HG02759 (cell line): Measurements from ENCODE around the gene UBE2O.

Experiments used
- ATAC-seq: cut with Tn5 transposase; IDR thresholded peaks from one replicate; pipeline ENCODE4 v1.9.1; 2021; ENCODE audit warnings: mild to moderate bottlenecking, moderate library complexity; ENCODE audit not compliant: unreplicated experiment

UBE2O gene

DNA sequence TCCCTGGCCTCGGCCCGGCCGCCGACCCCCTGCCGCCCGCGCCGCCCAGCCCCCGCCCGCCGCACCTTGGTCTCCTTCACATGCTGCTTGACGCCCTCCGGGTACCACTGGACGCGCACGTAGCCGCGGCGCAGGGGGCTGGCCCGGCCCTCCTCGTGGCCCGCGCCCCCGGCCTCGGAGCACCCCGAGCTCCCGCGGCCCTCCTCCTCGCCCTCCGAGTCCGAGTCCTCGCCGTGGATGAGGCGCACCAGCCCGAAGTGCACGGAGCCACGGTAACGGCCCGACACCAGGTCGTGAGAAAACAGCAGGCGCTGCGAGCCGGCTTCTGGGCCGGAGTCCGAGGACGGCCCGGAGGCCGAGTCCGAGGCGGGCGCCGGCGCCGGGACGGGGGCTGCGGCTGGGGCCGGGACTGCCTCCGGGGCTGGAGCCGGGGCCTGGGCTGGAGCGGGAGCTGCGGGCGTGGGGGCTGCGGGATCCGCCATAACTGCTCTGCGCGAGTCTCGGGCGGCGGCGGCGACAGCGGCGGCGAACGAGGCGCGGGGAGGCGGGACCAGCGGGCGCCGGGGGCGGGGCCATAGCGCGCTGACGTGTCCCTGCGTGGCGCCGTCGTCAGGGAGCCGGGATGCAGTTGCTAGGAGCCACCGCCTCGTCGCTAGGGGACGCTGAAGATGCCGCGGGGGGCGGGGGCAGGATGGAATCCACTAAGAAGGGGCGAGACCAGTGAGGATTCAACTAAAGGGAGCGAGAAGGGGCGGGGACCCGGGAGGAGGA is at the start of gene UBE2O:
TSS of gene UBE2O (minus strand) at position 493 of the 771 bp plus-strand sequence. CDS start at position 482, 11 bp downstream.
- ATAC-seq, result peak; percentile 94

DNA sequence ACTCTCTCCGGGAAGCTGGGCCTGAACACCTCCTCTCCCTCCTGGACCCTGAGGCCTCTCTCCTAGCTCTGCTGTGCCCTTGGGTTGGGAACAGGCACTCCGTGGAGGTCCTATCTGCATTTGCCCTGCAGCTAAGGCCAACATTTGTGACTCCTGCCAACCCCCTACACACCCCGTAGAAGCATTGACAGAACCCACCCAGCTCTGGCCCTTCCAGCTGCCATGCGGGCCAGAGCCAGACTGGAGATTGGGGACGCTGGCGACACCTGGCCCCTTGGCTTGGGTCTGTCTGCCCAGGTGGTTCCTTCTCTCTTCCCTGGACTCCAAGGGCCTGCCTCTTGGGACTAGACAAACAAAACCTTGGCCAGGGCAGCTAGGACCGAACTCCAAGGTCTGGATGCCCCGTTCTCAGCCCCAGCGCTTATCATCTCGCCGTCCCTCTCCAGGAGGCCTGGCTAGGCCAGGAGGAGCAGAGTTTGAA is 48.9 kb upstream of the UBE2O start:
- ATAC-seq, result no peak

DNA sequence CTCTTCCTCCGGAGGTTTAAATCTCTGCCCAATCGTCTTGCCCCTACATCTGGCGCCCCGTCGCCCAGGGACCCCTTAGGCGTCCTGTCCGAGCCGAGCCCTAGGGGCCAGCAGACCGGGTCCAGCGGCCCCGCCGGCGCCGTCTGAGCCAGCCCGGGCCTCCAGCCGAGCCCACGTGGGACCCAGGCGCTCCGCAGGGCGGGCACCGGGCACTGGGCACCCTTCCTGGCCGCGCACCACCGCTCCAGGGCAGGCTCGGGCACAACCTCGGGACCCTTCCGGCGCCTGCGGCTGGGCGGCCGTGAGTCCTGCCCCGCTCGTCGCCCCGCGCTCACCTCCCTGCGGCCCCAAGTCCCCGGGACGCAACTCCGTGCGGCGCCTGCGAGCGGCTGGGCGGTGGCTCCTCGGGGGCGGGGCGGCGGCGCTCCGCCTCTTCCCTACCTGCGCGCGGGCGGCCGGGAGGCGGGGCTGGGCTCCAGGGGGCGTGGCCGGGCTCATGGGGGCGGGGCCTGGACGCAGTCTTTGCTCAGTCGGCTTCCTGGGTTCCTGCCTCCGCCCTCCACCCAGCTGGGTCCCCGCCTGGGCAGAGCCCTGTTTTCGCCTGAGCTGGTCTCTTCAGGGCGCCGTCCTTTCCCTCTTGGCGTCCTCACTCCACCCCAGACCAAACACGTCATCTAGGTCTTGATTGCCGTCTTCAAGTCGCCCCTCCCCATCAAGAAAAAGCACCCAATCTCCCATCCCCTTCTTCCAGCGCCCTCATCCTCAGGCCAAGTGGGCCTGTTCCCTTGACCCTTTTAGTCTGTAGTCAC is 48.3 kb upstream of the UBE2O start, which contains the start of gene RHBDF2:
TSS of gene RHBDF2 (minus strand) at position 406 of the 809 bp plus-strand sequence. CDS start 19,899 bp downstream, outside the sequence.
- ATAC-seq, result peak; percentile 68

DNA sequence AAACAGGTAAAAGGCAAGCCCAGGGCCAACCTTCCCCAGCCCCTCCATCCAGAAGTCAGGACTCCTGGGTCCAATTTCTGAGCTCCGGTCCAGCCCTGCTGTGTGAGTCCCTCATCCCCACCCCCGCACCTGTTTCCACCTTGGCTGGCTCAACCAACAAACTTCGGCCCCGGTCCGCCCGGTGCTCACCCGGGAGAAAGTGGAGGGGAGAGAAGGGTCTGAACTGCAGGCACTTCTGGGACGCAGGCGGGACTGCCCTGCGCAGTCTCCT is 47.7 kb upstream of the UBE2O start:
- peak; percentile 7 for ATAC-seq

DNA sequence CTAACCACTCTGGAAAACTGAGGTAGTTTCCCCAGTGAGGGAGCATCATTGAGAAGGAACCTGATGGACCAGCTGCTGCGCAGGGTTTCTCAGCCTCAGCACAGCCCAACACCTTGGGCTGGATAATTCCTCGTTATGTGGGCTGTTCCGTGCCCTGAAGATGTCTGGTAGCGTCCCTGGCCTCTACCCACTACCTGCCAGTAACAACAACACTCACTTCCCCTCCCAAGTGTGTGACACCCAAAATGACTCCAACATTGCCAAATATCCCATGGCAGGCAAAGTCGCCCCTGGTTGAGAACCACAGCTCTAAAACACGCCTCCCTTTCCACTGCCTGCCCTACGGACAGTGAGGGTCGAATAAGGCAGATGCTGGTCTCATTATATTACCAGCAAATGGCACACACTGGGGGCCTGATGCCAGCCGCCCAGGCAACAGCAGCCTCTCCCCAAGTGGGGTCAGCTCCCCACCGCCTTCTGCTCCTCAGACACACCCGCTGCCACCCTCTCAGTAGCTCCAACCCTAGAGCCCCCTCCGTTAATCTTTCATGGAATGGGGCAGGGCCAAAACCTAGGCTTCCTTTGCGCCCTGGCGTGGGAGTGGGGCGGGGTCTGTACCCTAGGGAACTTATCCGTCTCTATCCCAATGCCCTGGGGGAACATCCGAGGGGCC is 47.3 kb upstream of the UBE2O start:
- no peak for ATAC-seq

DNA sequence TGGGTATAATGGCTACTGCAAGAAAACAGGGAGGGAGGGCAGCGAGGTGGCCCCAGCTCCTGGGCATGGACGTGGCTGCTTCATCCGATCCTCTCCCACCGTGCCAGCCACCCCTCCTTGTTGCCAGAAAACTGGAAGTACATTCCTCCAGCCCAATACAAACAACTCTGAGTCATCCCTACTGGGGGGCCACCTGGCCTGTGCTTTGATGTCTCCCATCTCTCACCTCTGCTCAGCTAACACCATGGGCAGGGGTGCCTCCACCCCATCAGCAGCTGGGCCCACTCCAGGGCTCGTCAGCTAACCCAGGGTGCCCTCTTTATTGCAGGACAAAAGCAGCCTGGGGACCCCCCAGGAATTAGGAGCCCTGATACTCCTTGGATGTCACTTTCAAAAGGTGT is 46.3 kb upstream of the UBE2O start:
- ATAC-seq, result no peak

DNA sequence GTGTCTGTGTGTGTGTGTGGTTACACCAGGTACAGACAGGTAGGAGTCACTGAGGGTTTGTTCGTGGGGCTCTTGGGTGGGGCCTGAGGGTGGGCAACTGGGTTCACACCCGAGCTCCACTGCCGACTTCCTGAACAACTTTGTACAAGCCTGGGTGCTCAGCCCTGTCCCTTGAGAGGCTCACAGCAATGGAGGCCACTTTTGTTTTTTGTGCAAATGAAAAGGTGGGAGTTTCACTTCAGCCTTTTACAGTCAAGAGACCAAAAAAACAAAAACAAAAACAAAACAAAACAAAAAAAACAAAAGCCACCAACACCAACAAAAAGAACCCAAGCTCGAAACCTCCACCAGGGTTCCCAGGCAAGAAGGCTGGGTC is 45.9 kb upstream of the UBE2O start:
- no peak for ATAC-seq

DNA sequence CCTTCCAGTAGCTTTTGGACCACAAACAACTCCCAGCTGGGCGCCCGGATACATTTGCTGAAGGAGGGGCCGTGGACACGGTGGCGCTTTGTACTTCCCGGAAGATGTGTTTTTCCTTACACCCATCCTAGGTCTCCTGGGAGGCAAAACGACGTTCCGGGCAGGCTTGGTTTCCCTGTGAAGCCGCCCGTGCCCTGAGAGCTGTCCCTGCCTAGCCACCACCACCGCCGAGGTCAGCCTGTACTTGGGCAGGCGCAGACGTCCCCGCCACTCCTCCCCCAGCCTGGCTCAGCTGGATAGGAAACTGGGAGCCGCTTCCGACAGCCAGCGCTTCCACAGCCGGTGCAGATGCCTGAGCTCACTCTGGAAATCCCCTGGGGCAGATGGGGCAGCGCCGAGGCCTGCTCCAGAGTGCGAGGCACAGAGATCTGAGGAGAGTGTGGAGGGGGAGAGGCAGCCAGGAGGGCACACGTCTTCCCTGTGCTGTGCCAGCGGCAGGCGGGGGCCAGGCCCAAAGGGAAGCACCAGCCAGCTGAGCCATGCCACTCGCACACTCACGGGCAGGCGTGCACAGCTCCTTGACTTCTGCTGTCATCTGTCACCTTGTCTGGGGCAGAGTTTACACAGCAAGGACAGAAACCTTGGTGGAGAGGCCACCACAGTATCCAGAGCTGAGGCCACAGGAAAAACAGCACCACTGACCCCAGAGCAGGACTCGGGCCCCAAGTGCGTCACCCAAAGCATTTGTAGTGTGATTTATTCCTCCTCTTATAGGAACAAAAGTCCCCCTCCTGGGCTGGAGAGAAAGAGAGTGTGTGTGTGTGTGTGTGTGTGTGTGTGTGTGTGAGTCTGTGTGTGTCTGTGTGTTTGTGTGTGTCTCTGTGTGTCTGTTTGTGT is 45.3 kb upstream of the UBE2O start:
- ATAC-seq, result no peak

DNA sequence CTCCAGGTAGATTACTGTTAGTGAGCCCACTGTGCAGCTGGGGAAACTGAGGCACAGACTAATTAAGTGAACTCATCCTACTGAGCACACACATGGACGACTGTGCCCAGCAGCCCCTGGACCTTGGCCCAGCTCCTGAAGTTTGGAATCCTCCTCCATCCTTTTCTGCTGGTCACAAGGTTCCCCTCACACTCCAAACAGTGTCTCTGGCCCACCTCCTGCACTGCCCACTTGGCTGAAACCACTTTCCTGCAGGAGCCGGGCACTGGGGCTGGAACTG is 44.7 kb upstream of the UBE2O start:
- no peak for ATAC-seq

DNA sequence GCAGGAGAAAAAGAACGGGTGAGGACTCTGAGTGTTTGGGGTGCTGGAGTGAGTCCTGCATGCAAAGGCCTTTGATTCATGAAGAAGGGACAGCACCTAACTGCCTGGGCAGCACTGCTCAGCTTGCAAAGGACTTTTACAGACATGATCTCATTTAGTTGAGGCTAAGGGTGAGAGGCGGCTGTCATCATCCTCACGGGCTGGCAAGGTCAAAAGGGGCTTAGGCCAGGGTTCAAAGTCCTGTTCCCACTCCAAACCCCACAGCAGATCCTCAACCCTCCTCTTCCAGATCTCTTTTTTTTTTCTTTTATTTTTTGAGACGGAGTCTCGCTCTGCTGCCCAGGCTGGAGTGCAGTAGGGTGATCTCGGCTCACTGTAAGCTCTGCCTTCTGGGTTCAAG is 43.5 kb upstream of the UBE2O start:
- ATAC-seq, result no peak

DNA sequence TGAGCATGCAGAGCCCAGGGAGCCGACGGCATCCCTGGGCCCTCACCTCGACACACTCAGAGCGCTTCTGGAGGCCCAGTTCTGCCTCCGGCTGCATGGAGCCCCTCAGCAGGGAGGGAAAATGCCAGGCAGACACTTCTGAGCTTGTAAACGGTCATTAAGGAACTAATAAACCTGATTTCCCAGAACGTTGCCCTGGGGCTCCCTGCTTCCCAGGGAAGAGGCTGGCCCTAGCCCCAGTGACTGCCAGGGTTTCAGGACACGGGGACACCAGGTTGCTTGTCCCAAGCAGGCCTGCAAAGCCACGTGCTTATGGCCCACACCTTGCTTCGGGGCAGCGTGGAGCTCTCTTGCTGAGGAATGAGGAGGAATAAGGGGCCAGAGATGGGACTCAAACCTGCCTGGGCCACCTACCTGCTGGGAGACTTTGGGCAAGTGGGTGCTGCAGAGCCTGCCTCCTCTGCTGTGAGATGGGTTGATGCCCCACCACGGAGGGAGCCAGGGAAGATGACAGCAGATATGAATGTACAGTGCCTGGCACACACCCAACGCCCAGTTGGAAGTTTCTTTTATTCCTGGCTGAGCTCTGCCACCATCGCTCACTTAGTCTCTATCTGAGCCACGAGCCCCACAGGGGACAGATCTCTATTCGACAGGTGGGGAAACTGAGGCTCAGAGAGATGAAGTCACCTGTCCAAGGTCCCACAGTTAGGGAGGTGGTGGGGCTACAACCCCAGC is 42.9 kb upstream of the UBE2O start:
- no peak for ATAC-seq

DNA sequence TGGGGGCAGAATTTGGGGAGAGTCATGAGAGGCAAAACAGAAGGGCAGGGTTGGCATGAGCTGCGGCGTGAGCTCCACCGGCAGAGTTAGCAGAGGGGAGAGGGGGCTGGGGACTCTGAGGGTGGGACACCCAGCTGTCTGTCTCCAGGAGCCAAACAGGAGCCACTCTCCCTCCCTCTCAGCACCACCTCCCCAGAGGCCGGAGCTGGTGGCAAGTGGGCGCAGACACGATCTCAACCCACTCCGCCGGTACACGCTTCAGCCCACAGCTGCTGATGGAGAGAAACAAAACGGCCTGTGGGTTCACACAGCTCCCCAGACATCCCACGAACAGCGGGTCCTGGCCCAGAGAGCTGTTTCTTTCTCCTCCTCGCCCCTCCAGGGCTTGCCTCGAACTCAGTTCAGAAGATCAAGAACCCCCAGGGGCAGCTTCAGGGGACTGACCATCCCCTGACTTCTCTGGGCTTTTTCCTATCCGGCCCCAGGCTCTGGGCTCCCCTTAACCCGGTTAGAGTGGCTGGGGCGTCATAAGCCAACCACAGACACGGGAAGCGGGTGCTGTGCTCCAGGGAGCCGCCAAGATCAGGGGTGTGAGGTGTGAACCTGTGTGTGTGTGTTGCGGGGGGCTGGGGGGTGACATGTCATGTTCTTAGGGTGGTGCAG is 40.7 kb upstream of the UBE2O start:
- ATAC-seq, result peak; percentile 6

DNA sequence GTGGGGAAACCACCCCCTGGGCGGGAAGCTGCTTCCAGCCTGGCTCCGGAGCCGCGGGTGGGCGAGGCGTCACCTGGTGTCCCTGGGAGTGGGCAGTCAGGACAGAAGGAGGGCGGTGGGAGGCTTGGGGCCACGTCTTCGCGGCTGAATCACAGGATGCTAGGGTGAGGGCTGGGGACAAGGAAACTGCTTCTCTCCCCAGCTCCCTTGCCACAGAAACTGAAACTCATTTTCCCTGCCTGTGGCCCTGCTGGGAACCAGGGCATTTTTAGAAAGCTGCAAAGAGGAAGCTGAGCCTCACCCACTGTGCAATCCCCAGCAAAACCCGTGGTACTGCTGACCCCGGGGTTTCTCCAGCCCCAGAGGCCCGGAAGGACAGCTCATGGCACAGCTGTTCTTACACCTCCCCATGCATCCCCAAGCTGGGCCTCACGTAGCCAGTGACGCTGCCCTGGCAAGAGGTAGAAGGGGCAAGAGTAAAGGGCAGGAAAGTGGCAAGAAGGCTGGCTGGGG is 40.1 kb upstream of the UBE2O start:
- peak; percentile 32 for ATAC-seq

DNA sequence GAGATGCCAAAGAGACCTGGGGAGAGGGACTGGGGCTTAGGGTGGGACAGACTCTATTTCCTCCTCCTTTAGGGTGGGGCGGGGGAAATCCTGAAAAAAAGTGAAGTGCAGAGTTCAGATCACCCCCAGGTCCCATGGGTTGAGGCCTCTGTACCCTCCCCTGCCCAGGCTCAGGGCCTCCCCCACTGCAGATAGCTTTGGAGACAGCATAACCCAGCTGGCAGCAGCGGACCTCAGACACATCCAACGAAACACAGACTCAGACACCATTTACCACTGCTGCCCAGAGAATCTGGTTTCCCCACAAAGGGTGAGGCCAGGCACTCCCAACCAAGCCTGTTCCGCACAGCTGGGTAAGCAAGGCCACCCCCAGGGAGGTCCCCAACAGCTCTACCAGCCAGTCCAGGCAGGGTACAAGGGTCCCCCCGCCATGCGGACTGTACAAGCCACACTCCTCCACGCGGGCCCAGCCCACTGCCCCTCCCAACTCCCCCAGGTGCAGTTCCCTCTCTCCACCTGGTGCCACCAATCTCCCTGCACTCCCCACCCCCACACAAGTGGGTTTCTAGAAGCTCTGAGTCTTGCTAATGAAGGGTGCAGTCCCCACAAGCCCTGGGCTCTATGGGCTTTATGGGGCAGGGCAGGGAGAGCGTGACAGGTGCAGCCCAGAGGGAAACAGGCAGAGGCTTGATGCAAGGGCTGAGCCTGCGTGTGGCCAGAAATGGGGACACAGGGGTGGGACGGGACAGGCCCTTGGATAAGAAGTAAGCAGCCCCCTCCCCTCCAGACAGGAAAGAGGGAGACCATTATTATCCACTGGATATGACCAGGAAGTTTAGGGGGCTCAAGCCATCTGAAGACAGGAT is 39.4 kb upstream of the UBE2O start:
- ATAC-seq, result peak; percentile 60

DNA sequence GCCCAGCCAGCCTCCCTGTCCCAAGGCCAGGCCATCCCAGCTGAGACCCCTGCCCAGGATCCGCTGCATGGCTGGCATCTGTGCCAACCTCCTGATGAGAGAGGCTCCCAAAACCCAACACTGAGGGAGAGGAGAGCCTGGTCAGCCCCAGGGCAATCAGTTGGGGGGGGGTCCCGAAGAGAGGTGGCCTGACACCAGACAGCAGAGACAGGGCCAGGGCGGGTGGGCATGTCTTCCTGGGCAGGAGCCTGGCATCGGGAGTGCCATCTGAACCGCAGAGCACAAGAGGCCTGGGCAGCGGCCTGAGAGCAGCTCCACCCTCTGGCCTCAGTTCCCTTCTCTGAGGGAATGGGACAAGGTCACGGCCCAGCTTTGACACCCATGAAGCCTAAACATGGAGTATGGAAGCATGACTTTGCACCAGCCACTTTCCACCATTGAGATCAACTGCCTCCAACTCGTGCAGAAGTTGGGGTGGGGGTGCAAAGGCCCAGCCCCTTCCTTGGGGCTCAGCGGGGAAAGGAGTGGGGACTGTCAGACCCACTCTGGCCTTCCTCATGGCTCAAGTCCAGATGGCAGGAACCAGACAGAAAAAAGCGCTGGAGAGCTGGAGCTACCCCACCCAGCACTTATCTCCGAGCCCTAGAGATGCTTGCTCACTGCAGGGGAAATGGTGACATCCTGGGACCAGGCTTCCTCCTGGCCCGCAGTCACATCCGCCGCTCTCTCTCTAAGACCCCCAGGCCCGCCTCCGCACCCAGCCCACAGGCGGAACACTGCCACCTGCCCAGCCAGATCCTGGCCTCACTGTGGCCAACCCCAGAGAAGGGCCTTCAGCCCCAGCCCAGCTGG is 38.5 kb upstream of the UBE2O start:
- no peak for ATAC-seq

DNA sequence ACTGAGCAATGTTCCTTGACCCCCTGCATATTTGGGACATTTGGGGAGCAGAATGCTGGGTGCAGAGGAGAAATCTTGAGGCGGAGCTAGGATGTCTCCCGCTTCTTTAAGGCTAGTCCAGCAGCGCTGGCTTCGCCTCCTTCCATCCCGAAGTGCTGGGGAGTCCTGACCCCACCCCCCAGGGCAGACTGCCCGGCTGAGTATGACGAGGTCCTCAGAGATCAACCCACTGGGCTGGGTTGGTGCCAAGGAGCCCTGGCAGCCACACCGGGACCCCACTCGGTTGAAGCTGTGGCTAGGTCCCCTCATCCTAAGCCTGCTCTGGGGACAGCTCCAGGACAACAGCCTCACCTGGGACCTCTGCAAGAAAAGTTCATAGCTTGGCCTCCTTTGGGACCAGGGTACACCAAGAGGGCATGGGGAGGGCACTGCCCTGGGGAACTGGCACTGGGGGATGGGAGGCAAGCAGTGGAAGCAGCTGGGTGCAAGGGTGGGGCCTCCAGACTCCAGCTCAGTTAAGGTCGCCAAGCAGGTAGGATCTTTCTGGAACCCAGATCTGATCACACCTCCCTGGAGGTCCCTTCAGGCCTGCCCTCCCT is 37.3 kb upstream of the UBE2O start:
- ATAC-seq, result no peak
